GM18508 (cell line): ENCODE measurements around the gene MAX.
"Not testable (repeated sequence)": the region's sequence is repeated elsewhere in the genome, so short reads cannot be mapped to it uniquely, and the experiment has no call there.

Experiments used
- ATAC-seq: cut with Tn5 transposase; IDR thresholded peaks from one replicate; pipeline ENCODE4 v1.9.1; 2021; ENCODE audit warnings: moderate number of reproducible peaks; ENCODE audit not compliant: insufficient read depth, unreplicated experiment

MAX gene

DNA sequence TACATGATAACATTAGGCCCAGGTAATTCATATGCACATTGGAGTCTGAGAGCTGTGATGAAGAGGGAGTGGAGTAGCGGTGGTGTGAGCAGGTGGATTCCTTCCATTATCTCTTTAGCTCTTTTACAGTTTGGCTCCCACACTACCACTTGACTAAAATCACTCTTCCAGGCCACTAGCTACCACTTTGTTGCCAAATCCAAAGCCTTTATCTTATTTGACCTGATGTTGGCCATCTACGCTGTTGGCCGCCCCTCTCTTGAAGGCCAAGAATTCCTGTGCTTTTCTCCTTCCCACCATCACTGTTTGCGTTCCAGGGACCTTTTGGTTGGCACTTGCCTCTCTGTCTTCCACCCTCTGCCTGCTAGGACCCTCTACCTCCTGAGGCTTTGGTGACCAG is 4.0 kb upstream of the MAX start:
- no peak for ATAC-seq

DNA sequence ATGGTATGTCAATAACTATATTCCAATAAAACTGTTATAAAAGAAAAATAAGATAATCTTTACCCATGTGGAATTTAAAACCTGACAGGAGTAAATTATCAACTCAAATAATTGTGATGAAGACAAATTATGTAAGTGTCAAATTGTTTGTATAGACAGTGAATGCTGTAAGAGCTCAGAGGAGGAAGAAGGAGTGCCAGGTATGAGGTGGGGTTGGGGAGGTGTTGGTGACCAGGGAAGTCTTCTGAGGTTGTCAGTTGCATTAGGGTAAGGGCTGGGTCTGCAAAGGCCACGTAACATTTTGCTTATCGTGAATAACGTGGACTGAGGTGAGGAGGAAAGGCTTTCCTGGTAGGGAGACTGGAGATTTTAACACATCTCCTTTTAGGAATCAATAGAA is 2.5 kb upstream of the MAX start:
- ATAC-seq = no peak

DNA sequence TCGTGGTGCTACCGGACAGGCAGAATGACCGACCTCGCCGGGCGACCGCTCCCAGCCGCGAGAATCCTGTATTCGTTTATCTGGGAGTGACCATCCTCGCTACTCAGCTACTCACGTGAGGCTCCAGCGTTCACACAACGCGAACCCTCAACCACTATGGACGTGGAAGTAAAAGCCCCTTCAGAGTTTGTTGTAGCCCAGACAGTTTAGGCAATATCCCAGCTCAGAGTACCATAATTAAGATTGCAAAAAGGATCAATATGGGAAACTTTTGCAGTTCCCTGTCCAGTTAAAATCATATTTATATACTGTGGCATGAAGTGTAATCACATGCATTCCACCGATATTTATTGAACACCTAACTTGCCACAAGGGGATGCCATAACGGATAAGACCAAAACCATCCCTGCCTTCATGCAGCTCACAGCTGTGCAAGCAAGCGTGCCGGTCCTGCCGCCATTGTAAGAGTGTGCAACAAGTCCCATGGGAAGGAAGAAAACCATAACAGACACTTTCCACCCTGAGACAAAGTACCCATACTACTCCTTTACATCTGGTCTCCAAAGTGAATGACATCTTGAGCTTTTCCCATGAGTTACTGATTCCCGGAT is 938 bp upstream of the MAX start:
- no peak for ATAC-seq

DNA sequence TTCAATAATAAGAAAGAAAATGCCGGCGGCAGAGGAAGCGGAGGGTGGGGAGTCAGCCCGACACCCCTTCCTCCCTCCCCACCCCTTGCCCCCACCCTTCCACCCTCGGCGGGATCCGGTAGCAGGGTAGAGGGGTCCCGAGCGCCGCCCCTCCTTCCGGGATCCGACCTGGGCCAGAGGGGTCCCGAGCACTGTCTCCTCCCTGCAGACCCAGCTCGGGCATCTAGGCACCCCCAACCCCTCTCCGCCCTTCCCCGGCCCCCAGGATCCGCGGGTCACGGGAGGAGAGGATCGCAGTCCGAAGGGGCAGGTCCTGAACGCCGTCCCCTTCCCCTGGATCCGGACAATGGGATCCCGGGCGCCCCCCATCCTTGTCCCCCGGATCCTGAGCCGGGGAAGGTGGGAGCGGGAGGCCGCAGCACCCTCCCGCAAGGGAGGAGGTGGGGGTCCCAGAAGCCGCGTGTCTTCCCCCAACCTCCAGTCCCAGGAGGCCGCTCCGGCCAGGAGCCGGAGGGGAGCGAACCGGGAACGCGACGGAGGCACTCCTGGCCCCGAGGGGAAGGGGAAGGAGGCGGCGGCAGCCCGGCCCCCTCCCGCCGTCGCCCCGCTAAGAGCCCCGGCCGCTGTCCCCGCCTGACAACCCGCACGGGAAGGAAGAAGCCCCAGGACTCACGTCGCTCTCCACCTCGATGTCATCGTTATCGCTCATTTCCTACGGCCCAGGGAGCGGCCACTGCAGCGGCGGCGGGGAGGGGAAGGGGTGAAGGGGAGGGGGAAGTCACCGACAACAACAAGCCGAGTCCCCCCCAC is 481 bp downstream of the MAX start:
- no peak for ATAC-seq

DNA sequence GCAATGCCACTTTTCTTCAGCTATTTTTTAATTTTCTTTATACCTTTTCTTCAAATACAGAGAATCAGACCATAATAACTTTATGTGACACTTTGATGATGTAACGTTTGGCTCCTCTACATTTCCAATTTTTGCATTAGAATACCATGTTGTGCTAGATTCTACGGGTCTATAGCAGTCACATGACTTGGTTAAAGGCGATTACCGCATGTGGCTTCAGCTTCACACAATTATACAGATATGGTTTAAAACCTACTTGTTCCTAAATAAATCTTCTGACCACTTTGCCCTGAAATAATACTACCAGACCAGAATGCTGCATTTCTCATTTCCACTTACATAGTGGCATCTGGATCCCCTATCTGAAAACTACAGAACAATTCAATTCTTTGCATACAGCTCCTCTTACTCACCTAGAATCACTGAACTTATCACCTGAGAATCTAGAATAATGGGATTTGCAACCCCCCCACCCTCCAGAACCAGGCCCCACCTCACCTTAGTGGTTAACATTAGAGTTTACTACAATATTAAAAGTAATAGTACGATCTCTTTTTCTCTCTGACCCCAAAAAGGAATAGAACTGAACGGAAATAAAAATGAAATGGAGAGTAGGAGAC is 1.3 kb downstream of the MAX start:
- no peak for ATAC-seq

DNA sequence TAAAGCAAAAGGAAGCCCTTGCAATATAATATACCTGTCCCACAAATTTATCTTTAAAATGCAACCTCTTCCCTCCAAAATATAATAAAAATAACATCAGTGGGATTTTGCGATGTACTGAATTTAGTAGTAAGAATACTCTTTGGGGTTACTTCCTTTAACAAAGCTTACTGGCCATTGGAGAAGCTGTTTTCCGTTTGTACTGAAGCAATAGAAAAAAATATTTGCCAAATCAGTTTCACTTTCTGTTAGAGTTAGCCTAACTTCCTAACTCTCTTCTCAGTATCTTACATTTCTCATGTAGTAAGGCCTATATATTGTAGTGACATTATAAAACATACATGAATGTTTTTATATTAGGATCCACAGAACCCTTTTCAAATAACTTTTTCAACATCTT is 3.7 kb downstream of the MAX start:
- no peak for ATAC-seq

DNA sequence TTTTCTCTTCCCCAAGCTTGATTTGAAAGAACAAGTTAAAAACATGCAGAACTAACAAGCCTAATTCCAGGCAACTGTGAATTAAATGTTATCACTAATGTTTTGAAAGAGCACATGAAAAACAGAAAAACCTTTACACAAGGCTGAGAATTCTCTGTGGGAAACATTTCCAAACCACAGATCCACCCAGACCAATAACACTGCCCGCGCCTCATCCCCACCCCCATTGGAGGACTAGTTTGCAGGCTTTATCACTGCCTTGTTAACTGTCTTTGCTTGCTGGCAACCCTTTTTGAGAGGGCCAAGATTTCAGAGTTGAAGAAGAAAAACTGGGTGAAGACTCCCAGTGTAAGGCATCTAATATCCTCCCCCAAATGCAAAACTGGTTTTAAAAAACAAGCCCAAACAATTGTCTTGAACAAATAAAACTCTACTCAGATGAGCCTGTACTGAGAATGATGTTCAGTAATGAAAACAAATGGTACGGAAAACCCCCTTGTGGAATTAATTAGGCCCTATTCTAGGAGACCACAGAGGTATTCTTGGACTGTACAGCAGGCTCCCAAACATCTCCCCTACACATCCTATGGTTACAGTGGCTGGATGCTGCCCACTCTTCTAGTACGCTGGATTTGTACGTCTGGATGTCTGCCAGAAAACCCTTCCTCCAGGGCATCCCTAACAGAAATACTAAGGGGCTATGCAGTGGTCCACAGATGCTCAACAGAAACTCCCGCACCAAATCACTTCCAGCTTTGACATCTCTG is 5.8 kb downstream of the MAX start:
- ATAC-seq = no peak

DNA sequence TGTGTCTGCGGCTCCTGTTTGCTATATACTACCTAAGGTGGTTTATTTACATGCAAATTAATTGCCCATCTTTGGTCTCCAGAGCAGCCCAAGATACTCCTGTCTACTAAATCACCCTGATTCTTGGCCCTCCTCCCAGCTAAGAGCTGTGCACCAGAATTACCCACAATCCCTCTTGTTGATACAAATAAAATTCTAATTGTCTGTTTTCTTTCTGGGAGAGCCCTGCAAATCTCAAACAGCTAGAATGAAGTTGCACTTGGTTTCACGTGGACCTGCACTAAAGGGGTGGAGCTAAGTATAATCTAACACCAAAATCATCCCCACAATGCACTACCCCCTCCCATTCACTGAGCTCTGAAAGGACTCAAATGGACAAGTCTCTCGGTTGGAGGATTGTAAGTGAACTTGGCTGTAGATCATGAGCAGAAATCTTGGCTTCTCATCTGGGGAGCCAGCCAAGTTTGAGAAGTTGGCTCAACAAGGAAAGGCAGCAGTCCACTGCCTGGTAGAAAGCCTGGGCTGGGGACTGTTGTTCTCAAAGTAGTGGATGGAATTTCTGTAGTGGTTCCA is 6.6 kb downstream of the MAX start:
- ATAC-seq = no peak

DNA sequence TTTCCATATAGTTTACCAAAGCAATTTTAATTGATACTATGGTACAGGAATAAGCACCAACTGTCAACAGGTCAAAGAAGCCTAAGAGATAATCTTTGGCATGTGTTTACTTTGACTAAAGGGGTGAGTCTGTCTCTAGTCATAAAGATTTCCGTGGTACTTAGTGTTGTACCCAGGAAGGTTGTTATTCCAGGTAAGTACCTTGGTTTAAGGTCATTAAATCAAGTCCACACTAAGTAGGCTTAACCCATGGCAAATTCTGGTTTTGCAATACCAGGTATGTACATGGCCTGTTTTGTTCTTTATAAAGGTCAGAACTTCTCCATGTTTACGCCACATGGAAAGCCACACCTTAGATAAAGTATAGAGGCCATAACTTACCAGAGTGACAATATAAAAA is 10.0 kb downstream of the MAX start:
- ATAC-seq = no peak

DNA sequence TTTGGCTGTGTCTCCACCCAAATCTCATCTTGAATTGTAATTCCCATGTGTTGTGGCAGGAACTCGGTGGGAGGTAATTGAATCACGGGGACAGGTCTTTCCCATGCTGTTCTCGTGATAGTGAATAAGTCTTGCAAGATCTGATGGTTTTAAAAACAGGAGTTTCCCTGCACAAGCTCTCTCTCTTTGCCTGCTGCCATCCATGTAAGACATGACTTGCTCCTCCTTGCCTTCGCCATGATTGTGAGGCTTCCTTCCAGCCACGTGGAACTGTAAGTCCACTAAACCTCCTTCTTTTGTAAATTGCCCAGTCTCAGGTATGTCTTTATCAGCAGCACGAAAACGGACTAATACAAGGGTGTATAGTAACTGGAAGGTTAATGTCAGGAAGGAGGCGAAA is 14.5 kb downstream of the MAX start:
- ATAC-seq = not testable (repeated sequence)

DNA sequence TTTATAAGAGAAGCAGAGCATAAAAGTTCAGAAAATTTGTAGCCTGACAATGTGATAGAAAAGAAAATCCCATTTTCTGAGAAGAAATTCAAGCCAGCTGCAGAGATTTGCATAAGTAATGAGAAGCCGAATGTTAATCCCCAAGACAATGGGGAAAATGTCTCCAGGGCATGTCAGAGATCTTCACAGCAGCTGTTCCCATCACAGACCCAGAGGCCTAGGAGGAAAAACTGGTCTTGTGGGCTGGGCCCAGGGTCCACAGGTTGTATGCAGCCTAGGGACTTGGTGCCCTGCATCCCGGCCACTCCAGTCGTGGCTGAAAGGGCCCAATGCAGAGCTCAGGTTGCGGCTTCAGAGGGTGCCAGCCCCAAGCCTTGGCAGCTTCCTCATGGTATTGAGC is 15.6 kb downstream of the MAX start:
- not testable (repeated sequence) for ATAC-seq

DNA sequence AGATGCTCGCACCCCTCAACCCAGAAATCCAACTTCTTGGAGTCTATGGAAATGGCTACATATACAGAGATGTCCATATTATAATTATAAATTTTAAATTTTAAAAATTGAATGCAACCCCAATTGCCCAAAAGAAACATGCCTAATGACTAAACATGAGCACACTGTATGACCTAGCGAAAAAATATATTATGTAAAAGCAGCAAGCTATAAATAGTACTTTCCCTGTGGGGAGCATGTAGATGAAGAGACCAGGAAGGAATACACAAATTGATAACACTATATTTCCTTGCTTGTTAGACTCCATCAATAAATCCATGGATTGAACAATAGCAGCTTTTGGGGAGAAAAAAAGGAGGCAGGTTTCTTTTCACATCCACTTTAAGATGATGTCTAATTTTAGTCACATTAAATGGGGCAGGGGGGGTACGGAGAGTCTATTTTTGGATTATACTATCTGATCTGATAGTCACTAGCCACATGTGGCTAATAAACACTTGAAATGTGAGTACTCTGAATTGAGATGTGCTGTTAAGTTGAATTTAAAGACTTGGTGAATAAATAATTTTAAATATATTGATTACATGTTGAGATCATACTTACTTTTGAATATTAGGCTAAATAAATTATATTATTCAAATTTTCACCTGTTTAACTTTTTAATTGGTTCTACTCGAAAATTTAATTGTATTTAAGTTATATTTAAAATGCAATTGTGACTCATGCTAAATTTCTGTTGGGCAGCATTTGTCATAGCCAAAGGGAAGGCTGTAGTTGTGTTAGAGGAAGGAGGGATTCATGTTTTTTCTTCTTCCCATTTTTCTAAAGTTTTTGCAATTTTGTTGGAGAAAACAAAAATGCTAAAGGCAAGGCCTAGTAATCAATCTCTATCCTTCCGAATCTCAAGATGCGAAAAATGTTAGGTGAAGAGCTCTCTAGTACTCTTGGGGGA is 17.5 kb downstream of the MAX start:
- no peak for ATAC-seq

DNA sequence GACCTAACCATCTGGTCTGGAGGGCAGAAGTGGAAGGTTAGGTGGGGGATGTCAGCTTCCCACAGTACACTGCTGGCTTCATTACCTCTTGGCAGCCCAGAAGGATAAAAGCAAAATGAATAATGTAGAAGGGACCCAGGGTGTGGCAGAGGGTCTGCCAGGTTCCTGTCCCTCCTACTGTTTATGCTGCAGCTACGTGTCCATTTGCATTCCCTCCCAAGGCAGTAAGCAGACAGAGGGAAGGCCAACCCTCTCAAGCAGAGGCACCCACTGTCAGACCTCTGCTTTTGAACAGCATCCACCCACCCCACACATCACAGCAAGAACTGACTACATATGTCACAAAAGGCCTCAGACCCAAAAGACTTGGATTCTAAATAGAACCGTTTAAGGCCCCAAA is 19.4 kb downstream of the MAX start:
- ATAC-seq = no peak

DNA sequence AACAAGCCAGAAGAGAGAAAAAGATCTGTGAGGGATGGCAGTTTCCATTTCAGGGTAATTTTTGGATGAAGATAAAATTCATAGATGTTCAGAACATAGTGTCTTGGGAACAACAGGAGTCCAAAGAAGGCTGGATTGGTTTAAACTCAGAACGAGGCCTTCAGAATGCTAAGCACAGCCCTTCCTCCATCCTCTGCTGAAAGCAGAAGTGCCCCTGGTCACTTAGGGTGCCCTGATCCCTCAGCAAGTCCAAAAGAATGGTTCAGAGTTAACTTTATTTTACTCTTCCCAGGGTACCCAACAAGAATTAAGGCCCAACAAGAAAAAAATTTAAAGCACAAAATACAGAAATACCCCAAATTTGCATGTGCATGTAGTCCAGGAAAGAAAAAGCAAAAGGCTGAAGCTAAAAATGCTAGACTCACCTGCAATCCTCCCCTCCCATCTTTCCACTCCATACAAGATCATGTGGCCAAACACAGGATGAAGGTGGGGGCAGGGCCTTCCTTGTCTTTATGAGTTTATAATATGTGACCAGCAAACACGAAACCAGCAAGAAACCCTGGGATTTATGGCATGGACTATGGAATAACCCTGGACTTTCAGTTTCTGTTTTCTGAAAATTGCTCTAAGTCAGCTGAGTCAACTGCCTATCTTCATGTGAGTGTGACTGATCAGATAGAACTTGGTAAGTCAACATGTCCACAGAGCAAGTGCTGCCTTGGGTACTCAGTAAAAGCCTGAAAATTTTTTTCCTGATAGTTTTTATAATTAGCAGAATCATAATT is 21.2 kb downstream of the MAX start:
- ATAC-seq = no peak

DNA sequence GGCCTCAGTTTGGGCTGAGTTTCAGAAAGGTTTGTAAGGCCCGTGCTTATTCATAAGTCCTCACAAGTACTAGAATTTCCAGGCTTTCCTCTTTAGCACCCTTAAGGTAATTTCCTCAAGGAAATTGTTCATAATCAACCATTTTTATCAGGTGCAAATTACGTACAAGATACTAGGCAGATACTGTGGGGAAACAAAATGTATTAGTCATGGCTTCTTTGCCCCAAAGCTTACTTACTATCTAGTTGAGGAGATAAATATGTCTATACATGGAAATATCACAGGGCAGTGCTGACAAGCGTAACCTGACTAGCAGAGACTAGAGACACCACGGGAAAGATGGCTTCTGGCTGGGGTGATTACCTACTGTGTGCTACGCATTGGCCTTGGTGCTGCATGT is 22.5 kb downstream of the MAX start:
- ATAC-seq = no peak

DNA sequence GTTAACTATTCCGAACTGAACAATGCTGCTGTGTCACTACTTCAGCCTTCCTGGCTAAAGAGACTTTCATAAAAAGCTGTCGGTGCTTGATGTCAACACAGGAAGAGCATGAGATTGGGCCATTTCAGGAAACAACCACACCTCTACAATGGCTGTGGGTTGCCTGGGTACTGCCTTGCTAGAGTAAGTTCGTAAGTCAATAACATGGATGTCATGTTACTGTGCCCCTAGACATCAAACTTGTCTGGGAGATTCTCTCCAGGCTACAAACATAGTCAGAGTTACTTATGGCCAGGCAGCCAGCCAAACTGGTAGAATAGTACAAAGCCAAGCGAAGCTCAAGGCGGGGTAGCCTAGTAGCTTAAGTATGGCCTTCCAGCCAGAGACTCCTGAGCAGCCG is 23.1 kb downstream of the MAX start:
- no peak for ATAC-seq

DNA sequence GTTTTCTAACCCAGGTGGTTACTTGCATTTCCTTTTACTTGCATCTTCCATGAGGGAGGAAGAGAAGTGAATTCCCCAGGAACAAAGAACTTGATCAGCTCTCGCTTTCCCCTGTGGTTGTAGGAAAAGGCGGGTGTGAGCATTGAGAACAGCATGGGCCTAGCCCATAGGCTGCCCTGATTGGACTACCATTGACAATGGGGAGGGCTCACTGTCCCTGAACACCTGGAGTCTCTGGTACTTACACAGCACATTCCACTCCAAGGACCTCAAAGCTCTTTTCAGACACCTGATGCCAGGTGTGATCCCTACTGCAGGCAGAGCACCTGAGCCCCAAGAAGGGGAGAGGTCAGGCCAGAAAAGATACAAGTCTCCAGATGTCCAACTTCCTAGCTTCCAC is 25.0 kb downstream of the MAX start:
- ATAC-seq = no peak

DNA sequence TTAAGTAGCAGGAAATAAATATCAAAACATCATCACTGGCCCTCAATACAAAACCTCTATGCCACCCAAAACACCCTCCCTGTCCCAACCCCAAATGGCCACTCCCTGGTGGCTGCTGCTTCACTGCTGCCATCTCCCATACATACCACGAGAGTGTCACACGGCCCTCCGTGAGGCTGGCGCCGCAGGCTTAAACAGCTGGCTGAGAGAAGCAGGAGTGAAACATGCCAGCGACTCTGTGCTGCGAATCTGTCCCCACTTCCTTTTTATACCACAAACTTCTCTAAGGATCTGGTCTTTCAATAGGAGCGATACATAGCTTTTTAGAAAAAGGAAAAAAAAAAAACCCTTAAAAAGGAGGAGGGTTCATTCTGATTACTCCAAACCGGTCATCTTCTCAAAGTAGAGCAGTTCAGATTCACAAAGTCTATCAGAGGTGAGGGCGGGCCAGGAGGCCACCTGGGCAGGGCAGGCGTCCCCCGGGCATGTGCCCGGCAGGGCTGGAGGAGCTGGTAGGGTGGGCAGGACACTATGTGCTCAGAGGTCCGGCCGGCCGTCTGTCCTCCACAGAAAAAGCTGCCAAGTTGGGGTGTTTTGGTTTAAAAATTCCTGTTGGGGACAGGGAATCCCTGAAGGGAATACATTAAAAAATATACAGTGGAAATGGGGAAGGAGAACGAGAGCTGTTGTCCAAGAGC is 26.5 kb downstream of the MAX start:
- no peak for ATAC-seq
